22Rv1 (cell line): Measurements from ENCODE around the gene THBS3.

ENCODE experiments used
- CTCF ChIP-seq: fragments of 450-650 bp; IDR thresholded peaks from 2 replicates; pipeline ENCODE4 v1.5.1; 2017; ENCODE audit warnings: mild to moderate bottlenecking
- ZFX ChIP-seq: fragments of 450-650 bp; IDR thresholded peaks from 2 replicates; pipeline ENCODE4 v1.6.1; 2017; ENCODE audit warnings: antibody characterized with exemption, borderline replicate concordance

GRCh38 chr1:155209312-155209721 is 1.6 kb upstream of the THBS3 start:
- TF ChIP-seq CTCF: no peak
- no peak for TF ChIP-seq ZFX
